Neural progenitor cell (in vitro differentiated cells): ENCODE measurements around the gene MPC1.

ENCODE experiments used
- CTCF ChIP-seq: fragments of 200-600 bp; sonication (generic); IDR thresholded peaks from 2 replicates; pipeline ENCODE4 v1.5.1; 2017; ENCODE audit warnings: antibody characterized with exemption, mild to moderate bottlenecking
- EZH2phosphoT487 ChIP-seq: fragments of 200-600 bp; sonication (generic); IDR thresholded peaks from 2 replicates; pipeline ENCODE4 v1.6.1; 2017; ENCODE audit warnings: antibody characterized with exemption

GRCh38 chr6:166323395-166323794 lies 59.3 kb downstream of the MPC1 start:
- TF ChIP-seq CTCF (no peak), EZH2phosphoT487 (no peak)
